22Rv1 (cell line): ENCODE results near the gene SLC35F1.

ENCODE experiments used
- CTCF ChIP-seq: fragments of 450-650 bp; IDR thresholded peaks from 2 replicates; pipeline ENCODE4 v1.5.1; 2017; ENCODE audit warnings: mild to moderate bottlenecking
- ZFX ChIP-seq: fragments of 450-650 bp; IDR thresholded peaks from 2 replicates; pipeline ENCODE4 v1.6.1; 2017; ENCODE audit warnings: antibody characterized with exemption, borderline replicate concordance

- no peak for TF ChIP-seq CTCF
- TF ChIP-seq ZFX = no peak
Observed at GRCh38 chr6:118061666-118062065, 154.6 kb downstream of the SLC35F1 start.
